GM19043 (cell line): ENCODE data around the gene UBE4B.
"Not testable (repeated sequence)": the region's sequence is repeated elsewhere in the genome, so short reads cannot be mapped to it uniquely, and the experiment has no call there.

Experiments
- ATAC-seq: cut with Tn5 transposase; IDR thresholded peaks from one replicate; pipeline ENCODE4 v1.9.1; 2021; ENCODE audit warnings: low read depth; ENCODE audit not compliant: unreplicated experiment

The UBE4B gene

DNA sequence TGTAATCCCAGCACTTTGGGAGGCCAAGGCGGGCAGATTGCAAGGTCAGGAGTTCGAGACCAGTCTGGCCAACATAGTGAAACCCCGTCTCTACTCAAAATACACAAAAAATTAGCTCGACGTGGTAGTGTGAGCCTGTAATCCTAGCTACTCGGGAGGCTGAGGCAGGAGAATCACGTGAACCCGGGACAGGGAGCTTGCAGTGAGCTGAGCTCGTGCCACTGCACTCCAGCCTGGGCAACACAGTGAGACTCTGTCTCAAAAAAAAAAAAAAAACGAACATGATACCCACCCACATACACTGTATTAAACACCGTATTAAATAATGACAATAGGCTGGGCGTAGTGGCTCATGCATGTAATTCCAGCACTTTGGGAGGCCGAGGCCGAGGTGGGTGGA, 172.4 kb downstream of the UBE4B start:
- ATAC-seq: not testable (repeated sequence)

DNA sequence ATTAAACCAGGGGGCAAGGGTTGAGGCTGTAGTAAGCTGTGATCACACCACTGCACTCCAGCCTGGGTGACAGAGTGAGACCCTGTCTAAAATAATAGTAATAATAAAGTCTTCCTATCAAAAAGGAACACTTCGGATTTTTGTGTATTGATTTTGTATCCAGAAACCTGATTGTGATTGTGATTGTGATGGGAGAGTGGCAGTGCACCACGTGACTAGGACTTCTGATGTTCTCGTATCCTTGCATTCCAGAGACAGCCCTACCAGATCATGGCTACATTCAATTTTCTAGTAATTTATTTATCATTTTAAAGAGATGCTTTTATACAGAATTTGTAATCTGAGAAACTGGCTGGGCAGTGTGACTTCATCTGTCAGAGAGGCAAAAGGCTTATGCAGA, 175.1 kb downstream of the UBE4B start:
- ATAC-seq: no peak

DNA sequence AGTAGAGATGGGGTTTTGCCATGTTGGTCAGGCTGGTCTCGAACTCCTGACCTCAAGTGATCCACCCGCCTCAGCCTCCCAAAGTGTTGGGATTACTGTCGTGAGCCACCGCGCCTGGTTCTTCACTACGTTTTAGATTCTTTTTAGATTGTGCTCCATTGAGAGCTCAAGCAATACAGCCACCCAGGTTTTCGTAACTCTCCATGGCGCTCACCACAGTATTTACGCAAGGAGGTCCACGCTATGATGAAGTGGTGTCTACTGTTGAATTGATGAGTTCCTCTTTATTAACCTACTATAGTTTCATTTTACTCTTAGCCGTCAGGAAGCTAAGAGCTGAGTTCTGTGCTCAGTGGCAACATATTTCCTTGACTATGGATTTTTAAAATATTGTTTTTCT, 175.8 kb downstream of the UBE4B start:
- no peak for ATAC-seq

DNA sequence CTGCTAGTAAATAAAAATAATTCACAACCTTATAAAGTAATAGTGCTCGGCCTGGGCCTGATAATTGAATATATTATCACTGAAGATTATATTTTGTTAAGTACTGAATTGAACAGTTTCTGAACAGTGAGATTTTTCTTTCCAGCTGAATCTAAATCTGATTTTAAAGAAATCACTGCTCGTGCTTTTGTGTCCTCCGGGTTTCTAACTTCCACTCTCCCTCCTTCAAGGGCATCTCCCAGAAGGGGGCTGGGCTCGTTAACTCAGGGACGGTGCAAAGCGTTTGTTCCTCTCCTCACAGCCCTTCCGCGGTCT, 176.8 kb downstream of the UBE4B start:
- no peak for ATAC-seq

DNA sequence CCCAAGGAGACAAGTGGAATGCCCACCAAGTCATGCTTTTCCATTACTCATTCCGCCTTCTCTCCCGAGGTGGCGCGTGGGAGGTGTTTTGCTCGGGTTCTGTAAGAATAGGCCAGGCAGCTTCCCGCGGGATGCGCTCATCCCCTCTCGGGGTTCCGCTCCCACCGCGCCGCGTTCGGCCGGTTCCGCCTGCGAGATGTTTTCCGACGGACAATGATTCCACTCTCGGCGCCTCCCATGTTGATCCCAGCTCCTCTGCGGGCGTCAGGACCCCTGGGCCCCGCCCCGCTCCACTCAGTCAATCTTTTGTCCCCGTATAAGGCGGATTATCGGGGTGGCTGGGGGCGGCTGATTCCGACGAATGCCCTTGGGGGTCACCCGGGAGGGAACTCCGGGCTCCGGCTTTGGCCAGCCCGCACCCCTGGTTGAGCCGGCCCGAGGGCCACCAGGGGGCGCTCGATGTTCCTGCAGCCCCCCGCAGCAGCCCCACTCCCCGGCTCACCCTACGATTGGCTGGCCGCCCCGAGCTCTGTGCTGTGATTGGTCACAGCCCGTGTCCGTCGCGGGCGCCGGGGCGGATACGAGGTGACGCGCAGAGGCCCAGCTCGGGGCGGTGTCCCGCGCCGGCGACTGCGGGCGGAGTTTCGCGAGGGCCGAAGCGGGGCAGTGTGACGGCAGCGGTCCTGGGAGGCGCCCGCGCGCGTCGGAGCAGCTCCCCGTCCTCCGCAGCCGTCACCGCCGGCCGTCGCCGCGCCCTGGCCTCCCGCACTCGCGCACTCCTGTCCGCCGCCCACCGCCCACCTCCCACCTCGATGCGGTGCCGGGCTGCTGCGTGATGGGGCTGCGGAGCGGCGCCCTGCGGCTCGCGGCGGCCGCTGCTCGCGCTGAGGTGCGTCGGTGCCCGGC, 177.4 kb downstream of the UBE4B start, which contains the start of gene KIF1B:
Gene KIF1B, plus strand, starts transcription at position 666 of the 906 bp plus-strand sequence. CDS start 21,759 bp downstream, outside the sequence.
- ATAC-seq: peak; percentile 98

DNA sequence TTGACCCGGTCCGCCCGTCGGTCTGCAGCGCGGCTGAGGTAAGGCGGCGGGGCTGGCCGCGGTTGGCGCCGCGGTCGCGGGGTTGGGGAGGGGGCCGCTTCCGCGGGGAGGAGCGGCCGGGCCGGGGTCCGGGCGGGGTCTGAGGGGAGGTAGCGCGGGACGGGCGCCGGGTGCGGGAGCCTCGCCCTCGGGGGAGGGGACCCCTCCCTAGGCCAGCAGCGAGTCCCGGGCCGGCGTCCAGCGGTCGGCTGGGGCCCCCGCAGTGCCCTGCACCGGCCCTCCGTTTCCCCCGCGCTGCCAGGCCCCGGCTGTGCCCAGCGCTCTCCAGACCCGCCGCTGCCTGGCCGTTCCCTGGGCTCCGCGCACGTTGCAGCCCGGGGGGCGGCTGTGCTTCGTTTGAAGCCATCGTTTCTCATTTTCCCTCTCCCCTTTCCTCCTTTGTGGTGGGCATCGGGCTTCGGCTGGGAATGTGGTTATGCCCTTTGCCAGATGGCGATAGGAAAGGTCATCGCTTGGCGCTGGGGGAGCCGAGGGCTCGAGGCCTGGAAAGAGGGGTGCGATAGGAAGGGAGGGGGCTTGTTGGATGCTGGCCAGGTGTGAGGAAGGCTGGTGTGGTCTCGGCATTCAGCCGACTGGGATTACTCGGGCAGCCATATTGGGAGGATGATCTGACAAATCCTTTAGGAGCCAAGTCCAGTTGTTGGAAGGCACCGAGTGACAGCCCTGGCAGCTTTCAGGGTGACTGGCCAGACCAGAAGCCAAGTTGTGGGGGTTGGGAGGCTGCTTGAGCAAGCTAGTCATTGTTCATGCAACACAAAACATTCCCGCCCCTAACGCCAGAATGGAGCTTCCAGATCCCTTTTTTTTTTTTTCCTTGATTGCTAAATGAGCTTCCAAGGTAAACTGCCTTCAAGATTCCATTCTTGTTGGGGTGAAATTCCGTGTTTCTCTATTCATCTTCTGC, 178.4 kb downstream of the UBE4B start:
- ATAC-seq: no peak

DNA sequence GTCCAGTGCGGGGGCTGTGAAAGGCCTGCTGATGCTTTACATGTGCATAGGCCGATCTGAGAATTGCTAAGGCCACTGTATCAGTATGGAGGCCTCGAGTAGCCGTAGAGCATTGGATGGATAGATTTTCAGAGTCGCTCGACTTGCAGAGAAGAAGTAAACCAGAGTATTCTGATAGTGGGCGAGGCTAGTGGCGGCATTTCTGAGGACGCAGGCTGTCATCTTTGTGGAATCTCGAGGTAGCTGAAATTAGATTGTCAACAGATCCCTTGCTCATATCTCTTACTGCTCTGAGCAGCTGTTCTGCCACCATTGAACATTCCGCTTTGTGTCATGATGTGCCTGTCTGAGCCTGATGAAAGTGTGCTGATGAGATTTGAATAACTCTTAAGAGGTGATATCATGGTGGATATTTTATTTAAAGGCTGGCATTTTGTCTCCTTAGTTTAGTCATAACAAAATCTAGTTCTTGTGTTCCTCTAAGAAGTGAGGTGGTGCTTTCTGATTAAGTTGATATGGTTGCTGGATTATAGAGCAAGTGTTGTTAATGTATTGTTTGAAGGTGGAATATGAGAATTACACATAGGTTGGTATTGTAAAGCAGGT, 179.2 kb downstream of the UBE4B start:
- ATAC-seq: no peak

DNA sequence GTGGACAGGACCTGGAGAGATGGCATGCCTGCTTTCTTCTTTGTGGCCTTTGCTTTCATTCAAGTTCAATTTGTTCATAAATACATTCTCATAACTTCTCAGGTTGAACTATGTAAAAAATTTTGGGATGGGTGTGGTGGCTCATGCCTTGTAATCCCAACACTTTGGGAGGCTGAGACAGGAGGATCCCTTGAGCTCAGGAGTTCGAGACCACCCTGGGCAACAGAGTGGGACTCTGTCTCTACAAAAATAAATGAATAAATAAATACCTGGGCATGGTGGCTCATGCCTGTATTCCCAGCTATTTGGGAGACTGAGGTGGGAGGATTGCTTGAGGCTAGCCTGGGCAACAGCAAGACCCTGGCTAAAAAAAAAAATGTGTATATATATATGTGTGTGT, 179.7 kb downstream of the UBE4B start:
- no peak for ATAC-seq

DNA sequence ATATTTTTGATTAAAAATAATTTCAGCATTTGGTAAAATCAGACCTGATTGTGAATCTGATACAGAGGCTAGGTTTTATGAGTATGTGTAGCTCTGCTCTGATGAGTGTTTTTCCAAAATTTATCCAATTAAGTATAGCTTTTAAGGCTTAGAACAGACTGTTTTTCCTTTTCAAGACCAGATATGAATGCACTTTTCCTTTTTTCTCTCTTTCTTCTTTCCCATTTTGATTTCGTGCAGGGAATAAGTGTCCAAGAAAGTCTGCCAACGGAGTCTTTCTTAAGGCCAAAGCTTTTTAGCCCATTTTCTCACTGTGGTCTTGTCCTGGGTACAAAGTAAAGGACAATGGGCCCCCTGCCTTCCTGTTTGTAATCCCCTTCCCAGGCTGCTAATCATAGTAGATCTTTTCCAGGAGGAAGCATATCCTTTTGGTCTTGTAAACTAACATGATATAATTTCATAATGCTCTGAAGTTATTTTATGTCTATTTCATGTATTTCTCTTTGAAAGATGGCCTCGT, 180.5 kb downstream of the UBE4B start:
- ATAC-seq: no peak

DNA sequence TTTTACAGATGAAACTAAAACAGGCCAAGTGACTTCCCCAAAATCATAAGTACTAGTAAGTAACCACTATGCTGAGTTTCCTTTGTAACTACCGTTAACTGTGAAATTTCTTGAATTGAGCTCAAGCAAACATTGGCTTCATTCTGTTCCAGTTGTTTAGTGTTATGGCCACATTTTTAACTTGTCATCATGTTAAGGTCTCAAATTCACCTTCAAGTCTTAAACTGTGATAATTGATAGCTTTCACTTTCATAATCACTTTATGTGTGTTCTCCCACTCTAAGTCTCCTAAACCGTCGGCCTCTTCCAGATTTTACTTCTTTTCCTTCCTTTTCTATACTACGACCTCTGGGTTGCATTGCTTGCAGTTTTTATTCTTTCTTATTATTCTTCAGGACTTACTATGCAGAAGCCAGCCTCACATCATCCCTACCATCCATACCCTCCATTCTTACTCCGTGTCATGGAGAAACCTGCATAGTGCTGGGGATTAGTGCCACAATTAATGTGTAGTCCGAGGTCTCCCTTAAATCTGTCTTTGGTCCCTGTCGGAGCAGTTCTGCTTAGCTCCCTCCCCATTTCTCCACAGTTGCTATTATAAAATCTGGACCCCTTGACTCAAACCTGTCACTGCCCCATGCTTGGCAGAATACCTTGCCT, 183.5 kb downstream of the UBE4B start:
- ATAC-seq: no peak

DNA sequence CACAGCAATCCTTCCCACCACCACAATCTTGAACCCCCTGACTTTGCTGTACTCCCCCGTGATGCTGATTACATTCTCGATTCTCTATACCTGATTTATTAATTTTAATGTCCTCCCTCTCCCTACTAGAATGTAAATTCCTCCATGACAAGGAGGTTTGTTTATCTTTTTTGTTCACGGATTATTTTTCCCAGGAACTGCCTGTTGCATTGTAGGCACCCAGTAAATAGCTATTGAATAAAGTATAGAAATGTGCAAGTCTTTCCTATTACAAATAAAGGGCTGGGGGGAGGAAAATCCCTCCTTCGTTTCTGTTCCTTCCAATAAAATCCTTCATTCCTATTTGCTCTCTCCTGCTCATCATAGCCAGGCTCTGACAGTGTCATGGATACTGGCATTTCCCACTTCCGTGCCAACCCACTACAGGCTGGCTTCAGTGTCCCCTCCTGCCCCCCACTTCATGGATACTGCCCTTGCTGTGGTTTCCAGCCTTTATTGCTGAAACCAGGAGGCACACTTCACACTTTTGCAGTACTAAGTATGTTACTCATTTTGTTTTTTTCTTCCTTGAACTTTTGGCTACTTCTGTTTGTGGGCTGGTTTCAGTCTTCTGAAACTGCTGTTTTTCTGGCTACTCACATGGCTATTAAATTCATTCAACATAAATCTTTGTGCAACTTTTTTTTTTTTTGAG, 185.1 kb downstream of the UBE4B start:
- ATAC-seq: no peak

DNA sequence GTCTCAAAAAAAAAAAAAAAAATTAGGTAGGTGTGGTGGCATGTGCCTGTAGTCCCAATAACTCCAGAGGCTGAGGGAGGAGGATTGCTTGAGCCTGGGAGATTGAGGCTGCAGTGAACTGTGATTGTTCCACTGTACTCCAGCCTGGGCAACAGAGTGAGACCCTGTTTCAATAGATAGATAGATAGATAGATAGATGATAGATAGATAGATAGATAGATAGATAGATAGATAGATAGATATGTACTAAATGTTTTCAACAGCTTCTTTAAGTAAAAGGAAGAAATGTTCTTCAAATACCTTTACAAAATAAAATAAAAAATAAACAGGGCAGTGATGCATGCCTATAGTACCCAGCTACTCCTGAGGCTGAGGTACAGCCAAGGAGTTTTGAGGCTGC, 187.4 kb downstream of the UBE4B start:
- ATAC-seq: no peak

DNA sequence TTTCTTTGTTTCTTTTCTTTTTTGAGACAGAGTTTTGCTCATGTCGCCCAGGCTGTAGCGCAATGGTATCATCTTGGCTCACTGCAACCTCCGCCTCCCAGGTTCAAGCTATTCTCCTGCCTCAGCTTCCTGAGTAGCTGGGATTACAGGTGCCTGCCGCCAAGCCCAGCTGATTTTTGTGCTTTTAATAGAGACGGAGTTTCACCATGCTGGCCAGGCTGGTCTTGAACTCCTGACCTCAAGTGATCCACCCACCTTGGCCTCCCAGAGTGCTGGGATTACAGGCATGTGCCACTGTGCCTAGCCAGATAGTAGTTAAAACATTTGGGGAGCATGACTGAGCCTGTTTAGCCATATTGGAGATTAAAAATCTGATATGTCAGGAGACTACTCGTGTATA, 187.9 kb downstream of the UBE4B start:
- ATAC-seq: not testable (repeated sequence)

DNA sequence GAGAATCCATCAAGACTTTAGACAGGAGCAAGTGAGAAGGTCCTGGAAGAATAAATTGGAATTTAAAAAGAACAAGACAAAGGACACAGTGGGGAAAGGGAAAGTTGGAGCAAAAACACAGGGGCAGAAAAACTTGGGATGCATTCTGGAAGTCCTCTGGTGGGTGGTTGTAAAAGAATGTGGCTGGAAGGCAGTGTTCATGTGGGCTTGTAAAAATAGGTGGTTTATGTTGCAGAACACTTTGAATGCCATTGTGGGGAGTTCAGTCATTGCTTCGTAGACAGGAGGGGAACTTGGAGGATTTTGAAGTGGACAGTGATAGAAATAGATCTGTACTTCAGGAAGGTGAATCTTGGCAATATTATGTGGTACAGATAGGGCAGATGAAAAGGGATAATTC, 192.8 kb downstream of the UBE4B start:
- ATAC-seq: no peak

DNA sequence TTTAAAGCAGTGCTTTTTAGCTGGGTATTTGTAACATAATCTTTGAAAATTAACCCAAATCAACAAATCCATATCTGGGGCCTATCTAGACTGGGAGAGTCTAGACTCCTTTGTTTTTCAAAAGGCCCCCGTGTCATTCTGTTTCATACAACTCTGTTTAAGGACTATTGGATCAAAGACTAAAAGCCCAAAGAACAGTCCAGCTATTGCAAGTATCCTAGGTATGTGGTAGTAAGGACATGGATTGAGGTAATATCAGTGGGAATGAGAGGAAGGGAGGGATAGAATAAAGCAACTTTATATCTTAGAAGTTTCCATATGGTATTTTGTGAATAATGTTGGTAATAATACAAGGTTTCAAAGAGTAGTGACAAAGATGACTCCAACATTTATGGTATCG, 195.8 kb downstream of the UBE4B start:
- ATAC-seq: no peak

DNA sequence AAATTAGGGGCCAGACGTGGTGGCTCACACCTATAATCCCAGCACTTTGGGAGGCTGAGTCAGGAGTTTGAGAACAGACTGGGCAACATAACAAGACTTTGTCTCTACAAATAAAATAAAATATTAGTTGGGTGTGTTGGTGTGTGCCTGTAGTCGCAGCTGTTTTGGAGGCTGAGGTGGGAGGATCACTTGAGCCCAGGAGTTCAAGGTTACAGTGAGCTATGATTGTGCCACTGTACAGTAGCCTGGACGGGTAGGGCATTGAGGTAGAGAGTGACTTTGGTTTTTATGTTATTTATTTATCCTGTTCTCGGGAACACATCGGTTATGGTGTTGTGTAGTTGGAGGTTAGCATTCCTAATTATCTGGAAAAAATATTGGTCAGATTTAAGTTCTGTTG, 197.1 kb downstream of the UBE4B start:
- ATAC-seq: no peak
